K562 (cell line): Measurements from ENCODE around the gene ATP9B. TPM values are rescaled to one million over a fixed set of nuclear protein-coding genes. Genes with fewer than 3 reads are reported as not detected.

Experiments
- ATAC-seq: fragments of 200-7000 bp; cut with Tn5 transposase; 3 replicates; pipeline ENCODE4 v1.9.1; 2020; ENCODE audit warnings: moderate library complexity
- BruUV-seq: library from RNA; stranded (reverse); fragments of 400-500 nt; replicated peaks from 2 replicates; lab custom pipeline; 2021; lab: Mats Ljungman, UMichigan
- CTCF ChIA-PET: fragments of 300-600 bp; formaldehyde crosslinking; extraction: SDS; loops from one replicate; lab custom pipeline; 2021; ENCODE audit warnings: low intra/inter-chr PET ratio; lab: Yijun Ruan, JAX
- POLR2A ChIA-PET: fragments of 300-600, 350-650 bp; sonication (Branson Sonifier 250); formaldehyde crosslinking; extraction: SDS; loops from one replicate; lab custom pipeline; 2021; ENCODE audit warnings: antibody characterized with exemption, inconsistent platforms; lab: Yijun Ruan, JAX
- DNase-seq, 4 experiments: peaks; one replicate each; pipeline versions ENCODE4 v3.0.0 to v3.0.0-alpha.2; 2011 to 2018; ENCODE audit warnings: low spot score in 3 of 4, mixed read lengths in 3 of 4; ENCODE audit errors: extremely low read depth in 1 of 4
- FAIRE-seq: peaks from 2 replicates; lab custom pipeline; 2011; peaks lifted over from hg19 to GRCh38; lab: Jason Lieb, UNC
- H2AFZ ChIP-seq: 2 replicates; pipeline ENCODE4 v1.6.0; 2011; ENCODE audit warnings: low read depth, low read length, control low read depth, inconsistent platforms
- H3K27ac ChIP-seq: fragments of 200-600 bp; 3 replicates; pipeline ENCODE4 v1.8.0; 2011; ENCODE audit warnings: low read depth, mild to moderate bottlenecking, control low read depth, inconsistent platforms, low read length, moderate library complexity, mixed read lengths; ENCODE audit errors: extremely low read depth
- H3K27me3 ChIP-seq, 2 experiments: fragments of 300-600 bp in 1 of 2; 2 replicates in 1 of 2; 3 replicates in 1 of 2; pipeline versions ENCODE4 v1.6.0 to v1.8.0; 2011; ENCODE audit warnings: inconsistent platforms in 2 of 2, low read length in 2 of 2, mild to moderate bottlenecking in 1 of 2, mixed read lengths in 1 of 2, moderate library complexity in 1 of 2; ENCODE audit not compliant: control insufficient read depth in 2 of 2, insufficient read depth in 2 of 2
- H3K36me3 ChIP-seq: fragments of 300-600 bp; 3 replicates; pipeline ENCODE4 v1.8.0; 2011; ENCODE audit warnings: mild to moderate bottlenecking, low read length, inconsistent platforms; ENCODE audit not compliant: control insufficient read depth, insufficient read depth
- H3K4me1 ChIP-seq, 2 experiments: fragments of 200-600 bp in 1 of 2; replicated peaks in 1 of 2; 2 replicates in 1 of 2; 3 replicates in 1 of 2; pipeline versions ENCODE4 v1.5.1 to v1.8.0; 2011; ENCODE audit warnings: inconsistent platforms in 2 of 2, low read length in 2 of 2, mild to moderate bottlenecking in 1 of 2, mixed read lengths in 1 of 2, moderate library complexity in 1 of 2; ENCODE audit not compliant: control insufficient read depth in 2 of 2, insufficient read depth in 2 of 2
- H3K4me2 ChIP-seq: 2 replicates; pipeline ENCODE4 v1.6.1; 2011; ENCODE audit warnings: low read length, control low read depth, inconsistent platforms, mixed read lengths; ENCODE audit not compliant: insufficient read depth
- H3K4me3 ChIP-seq: fragments of 200-600 bp; sonication (generic), shearing (Covaris generic); 2 replicates; pipeline ENCODE4 v1.5.1; 2016; ENCODE audit warnings: control low read depth, inconsistent platforms
- H3K79me2 ChIP-seq: fragments of 200-600 bp; 3 replicates; pipeline ENCODE4 v1.8.0; 2011; ENCODE audit warnings: low read length, inconsistent platforms; ENCODE audit not compliant: control insufficient read depth, insufficient read depth
- H3K9ac ChIP-seq, 2 experiments: 2 replicates each; pipeline versions ENCODE4 v1.6.0 to v1.6.1; 2011; ENCODE audit warnings: low read depth in 2 of 2, low read length in 2 of 2, control low read depth in 1 of 2, inconsistent platforms in 1 of 2, mild to moderate bottlenecking in 1 of 2, mixed read lengths in 1 of 2; ENCODE audit not compliant: insufficient read depth in 1 of 2
- H3K9me1 ChIP-seq: one replicate; pipeline ENCODE4 v1.6.0; 2011; ENCODE audit warnings: inconsistent platforms, mild to moderate bottlenecking, low read length, moderate library complexity; ENCODE audit not compliant: control insufficient read depth, insufficient read depth
- H3K9me3 ChIP-seq: replicated peaks from 2 replicates; pipeline ENCODE4 v1.5.1; 2011; ENCODE audit warnings: low read depth, low read length, inconsistent platforms; ENCODE audit not compliant: control insufficient read depth, insufficient read depth
- H4K20me1 ChIP-seq: replicated peaks from 2 replicates; pipeline ENCODE4 v1.6.1; 2011; ENCODE audit warnings: low read length, inconsistent platforms, mixed read lengths; ENCODE audit not compliant: control insufficient read depth, insufficient read depth
- ELK3 ChIP-seq: fragments of 450-650 bp; formaldehyde crosslinking; IDR thresholded peaks from 2 replicates; pipeline ENCODE4 v1.4.0; 2020; ENCODE audit warnings: mild to moderate bottlenecking
- NR2C2 ChIP-seq, 2 experiments: fragments of 200-800 bp in 1 of 2; sonication (Bioruptor generic) in 1 of 2; sonication (generic) in 1 of 2; formaldehyde crosslinking in 1 of 2; IDR thresholded peaks; 2 replicates each; pipeline versions ENCODE4 v1.6.1 to v1.8.0; 2016 to 2022; ENCODE audit warnings: mild to moderate bottlenecking in 1 of 2, missing compliant biosample characterization in 1 of 2, missing genetic modification characterization in 1 of 2, missing genetic modification reagents in 1 of 2
- OTX1 ChIP-seq: fragments of 450-650 bp; formaldehyde crosslinking; IDR thresholded peaks from 2 replicates; pipeline ENCODE4 v1.4.0; 2022; ENCODE audit warnings: mild to moderate bottlenecking
- PBX2 ChIP-seq, 2 experiments: IDR thresholded peaks in 1 of 2; conservative IDR thresholded peaks in 1 of 2; 2 replicates each; pipeline ENCODE4 v1.6.1; 2016; ENCODE audit warnings: low read depth in 2 of 2, mild to moderate bottlenecking in 1 of 2, missing compliant biosample characterization in 1 of 2, missing genetic modification characterization in 1 of 2, moderate library complexity in 1 of 2
- POLR2A ChIP-seq: fragments of 450-650 bp; conservative IDR thresholded peaks from 2 replicates; pipeline ENCODE4 v1.6.1; 2016
- PPARD ChIP-seq: fragments of 250-450 bp; sonication (Bioruptor Pico); IDR thresholded peaks from 2 replicates; pipeline ENCODE4 v1.8.0; 2022; ENCODE audit warnings: inconsistent platforms, mild to moderate bottlenecking, moderate library complexity
- TRIM25 ChIP-seq: fragments of 450-650 bp; IDR thresholded peaks from 2 replicates; pipeline ENCODE4 v1.7.0; 2016; ENCODE audit warnings: borderline replicate concordance
- ZKSCAN1 ChIP-seq: fragments of 150-350 bp; IDR thresholded peaks from 2 replicates; pipeline ENCODE4 v1.6.1; 2016; ENCODE audit warnings: low read depth, low read length
- ZNF140 ChIP-seq: fragments of 250-450 bp; sonication (Bioruptor Pico); IDR thresholded peaks from 2 replicates; pipeline ENCODE4 v1.8.0; 2021; ENCODE audit warnings: moderate library complexity, mild to moderate bottlenecking, inconsistent platforms
- ZNF232 ChIP-seq: sonication (generic); formaldehyde crosslinking; IDR thresholded peaks from 2 replicates; pipeline ENCODE4 v1.8.0; 2022; ENCODE audit warnings: mild to moderate bottlenecking, missing genetic modification reagents
- ZNF583 ChIP-seq: fragments of 250-450 bp; sonication (Bioruptor Pico); IDR thresholded peaks from 2 replicates; pipeline ENCODE4 v1.4.0; 2020
- ZNF764 ChIP-seq: fragments of 250-450 bp; sonication (Bioruptor Pico); IDR thresholded peaks from 2 replicates; pipeline ENCODE4 v1.4.0; 2020; ENCODE audit warnings: low read depth, mild to moderate bottlenecking, moderate library complexity
- WGBS: fragments of 100-300 bp; shearing (Covaris generic); methylation state at CpG from one replicate; pipeline ENCODE4 v1.1.6; 2016; ENCODE audit warnings: low coverage, mixed read lengths; ENCODE audit not compliant: insufficient coverage; ENCODE audit errors: missing lambda C conversion rate; 5-methylcytosine and 5-hydroxymethylcytosine counted together
- in situ Hi-C: fragments of 300-500 bp; cut with MboI; formaldehyde crosslinking; loops from 4 replicates; pipeline ENCODE4 v1.15.0; 2018; ENCODE audit warnings: inconsistent platforms, mixed read lengths
- intact Hi-C: fragments of 100-400 bp; cut with micrococcal nuclease; formaldehyde crosslinking; loops from 2 replicates; pipeline ENCODE4 v1.14.2; 2022
- polyA plus RNA-seq, 8 experiments: library from polyadenylated mRNA; depleted of rRNA in 4 of 8; stranded (reverse) in 5 of 8; unstranded in 3 of 8; fragments of >200 nt; fragmentation: Nextera tagmentation in 2 of 8; fragmentation: Illumina TruSeq in 1 of 8; extraction: Ambion mirVana in 2 of 8; extraction: Trizol in 1 of 8; gene quantifications; 2 replicates each; pipeline versions ENCODE4 v1.2.1 to v1.2.3, GENCODE V29; 2011 to 2014; ENCODE audit warnings: inconsistent platforms in 1 of 8, missing spikeins in 1 of 8
- total RNA-seq, 7 experiments: library from RNA; depleted of rRNA in 6 of 7; stranded (reverse); fragments of >200 nt in 6 of 7; fragmentation: Illumina TruSeq in 2 of 7; extraction: Trizol in 2 of 7; gene quantifications; 2 replicates each; pipeline versions ENCODE4 v1.2.1 to v1.2.3, GENCODE V29; 2011 to 2021; ENCODE audit warnings: low replicate concordance in 1 of 7

ATP9B gene
- total and polyA plus RNA-seq, 9 of the 15 experiments (the other 6 are each of a cell fraction or from before 2014, with no cell fraction given), result 0.66 to 13.2 (median 7.9) TPM

GRCh38 chr18:79294235-79294634 is 225.0 kb downstream of the ATP9B start:
- BruUV-seq, result no TSS peak
- intact Hi-C loops, result no loop called here
- Histone ChIP-seq H3K9me3 (no peaks in the 10 kb centered on the region), H3K9me1 (no peaks in the 10 kb centered on the region), H3K9ac (no peak overlapping the region), H3K4me1 (no peaks in the 10 kb centered on the region), H2AFZ (no peak overlapping the region), H3K27me3 (no peaks in the 10 kb centered on the region), H4K20me1 (no peaks in the 10 kb centered on the region), H3K27ac (no peak overlapping the region), H3K4me2 (no peak overlapping the region), H3K36me3 (no peaks in the 10 kb centered on the region), H3K79me2 (no peaks in the 10 kb centered on the region), H3K4me3 (no peak overlapping the region)
- WGBS, result 67% methylated on average over 7 of the region's 10 CpGs
- DNase-seq (no peak), FAIRE-seq (no peak), ATAC-seq (no peak)
- POLR2A ChIA-PET, result no interaction called here
- CTCF ChIA-PET, result no interaction called here
- TF ChIP-seq TRIM25 (no peak), ZNF583 (CRISPR knock-in tag) (no peak), ZNF140 (no peak), NR2C2 (CRISPR knock-in tag; IDR thresholded peaks at IDR 0.05) (no peak), NR2C2 (tag; IDR thresholded peaks at IDR 0.05) (no peak), POLR2A (no peak), ZKSCAN1 (no peak), OTX1 (no peak), PPARD (CRISPR knock-in tag) (no peak), ZNF232 (CRISPR knock-in tag) (no peak), ZNF764 (no peak), ELK3 (CRISPR knock-in tag) (no peak), PBX2 (CRISPR knock-in tag; IDR thresholded peaks at IDR 0.05; ENCODE audit: low read depth) (no peak), PBX2 (tag; conservative IDR thresholded peaks at IDR 0.05; ENCODE audit: low read depth) (no peak)
- in situ Hi-C loops, result no loop called here
